OCI-LY7 (cell line): ENCODE measurements around the gene FMNL2.

Experiments
- EZH2phosphoT487 ChIP-seq: fragments of 200-600 bp; sonication (generic); IDR thresholded peaks from 2 replicates; pipeline ENCODE4 v1.6.1; 2018; ENCODE audit warnings: low read depth, borderline replicate concordance, mild to moderate bottlenecking, mixed run types, antibody characterized with exemption, low read length, moderate library complexity, mixed read lengths
- TF ChIP-seq, protein P1 (sequence below): fragments of 200-600 bp; sonication (generic); conservative IDR thresholded peaks from 2 replicates; pipeline ENCODE4 v1.5.1; 2014; ENCODE audit warnings: mild to moderate bottlenecking, antibody characterized with exemption, low read length, moderate library complexity, mixed read lengths

DNA sequence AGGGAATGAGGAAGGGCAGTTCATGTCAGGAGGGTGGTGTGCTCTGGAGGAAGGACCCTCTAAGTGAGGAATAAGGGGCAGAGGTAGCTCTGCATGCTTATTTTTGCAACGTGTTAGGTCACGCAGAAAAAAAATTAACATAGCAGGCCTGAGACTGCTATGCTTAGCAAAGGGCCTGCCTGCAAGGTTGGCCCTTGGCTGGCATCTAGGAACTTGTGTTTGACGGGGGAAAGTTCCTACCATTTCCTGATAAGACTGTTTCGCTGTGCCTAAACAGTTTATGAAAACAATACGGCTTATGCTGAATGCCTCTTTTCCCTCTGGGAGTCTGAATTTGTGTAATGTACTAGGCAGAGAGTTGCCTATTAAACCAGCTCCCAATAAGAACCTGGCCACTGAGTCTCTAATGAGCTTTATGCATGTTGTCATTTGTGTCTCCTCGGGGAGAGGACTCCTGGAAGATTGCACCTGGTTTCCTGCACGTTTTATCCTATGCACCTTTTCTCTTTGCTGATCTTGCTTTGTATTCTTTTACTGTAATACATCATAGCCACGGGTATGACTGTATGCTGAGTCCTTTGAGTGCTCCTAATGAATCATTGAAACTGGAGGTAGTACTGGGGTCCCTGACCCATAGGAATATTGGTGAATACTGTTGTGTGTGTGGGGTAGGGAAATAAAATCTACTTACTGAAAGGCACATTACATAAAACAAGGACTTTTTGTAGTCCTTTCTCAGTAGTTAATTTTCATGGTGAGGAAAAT is 213.3 kb downstream of the FMNL2 start:
- TF ChIP-seq EZH2phosphoT487, result no peak
- TF ChIP-seq, protein P1, sequence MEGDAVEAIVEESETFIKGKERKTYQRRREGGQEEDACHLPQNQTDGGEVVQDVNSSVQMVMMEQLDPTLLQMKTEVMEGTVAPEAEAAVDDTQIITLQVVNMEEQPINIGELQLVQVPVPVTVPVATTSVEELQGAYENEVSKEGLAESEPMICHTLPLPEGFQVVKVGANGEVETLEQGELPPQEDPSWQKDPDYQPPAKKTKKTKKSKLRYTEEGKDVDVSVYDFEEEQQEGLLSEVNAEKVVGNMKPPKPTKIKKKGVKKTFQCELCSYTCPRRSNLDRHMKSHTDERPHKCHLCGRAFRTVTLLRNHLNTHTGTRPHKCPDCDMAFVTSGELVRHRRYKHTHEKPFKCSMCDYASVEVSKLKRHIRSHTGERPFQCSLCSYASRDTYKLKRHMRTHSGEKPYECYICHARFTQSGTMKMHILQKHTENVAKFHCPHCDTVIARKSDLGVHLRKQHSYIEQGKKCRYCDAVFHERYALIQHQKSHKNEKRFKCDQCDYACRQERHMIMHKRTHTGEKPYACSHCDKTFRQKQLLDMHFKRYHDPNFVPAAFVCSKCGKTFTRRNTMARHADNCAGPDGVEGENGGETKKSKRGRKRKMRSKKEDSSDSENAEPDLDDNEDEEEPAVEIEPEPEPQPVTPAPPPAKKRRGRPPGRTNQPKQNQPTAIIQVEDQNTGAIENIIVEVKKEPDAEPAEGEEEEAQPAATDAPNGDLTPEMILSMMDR, result no peak
